CD8-positive, alpha-beta memory T cell (primary cell): ENCODE data around the gene HOXD11. TPM values are rescaled to one million over a fixed set of nuclear protein-coding genes. Genes with fewer than 3 reads are reported as not detected.

Experiments used
- CTCF ChIA-PET: fragments of 350-600 bp; sonication (Branson Sonifier 250); formaldehyde crosslinking; loops from one replicate; lab custom pipeline; 2021; ENCODE audit warnings: antibody characterized with exemption; lab: Charles Lee
- POLR2A ChIA-PET: fragments of 350-600 bp; sonication (Branson Sonifier 250); formaldehyde crosslinking; loops from one replicate; lab custom pipeline; 2021; ENCODE audit warnings: antibody characterized with exemption; lab: Charles Lee
- DNase-seq, 5 donors: peaks; one replicate each; pipeline versions ENCODE4 v3.0.0 to v3.0.0-alpha.2; 2020 to 2022; ENCODE audit warnings: mixed read lengths in 1 of 5
- H3K27ac ChIP-seq: one replicate; pipeline ENCODE4 v1.7.0; 2013; ENCODE audit warnings: low read depth, mild to moderate bottlenecking, low read length, moderate library complexity
- H3K27me3 ChIP-seq: 2 replicates; pipeline ENCODE4 v1.7.0; 2013; ENCODE audit warnings: low read length, mild to moderate bottlenecking; ENCODE audit not compliant: insufficient read depth, poor library complexity, severe bottlenecking
- H3K36me3 ChIP-seq: 2 replicates; pipeline ENCODE4 v1.7.0; 2013; ENCODE audit warnings: mild to moderate bottlenecking, low read length, moderate library complexity; ENCODE audit not compliant: insufficient read depth
- H3K4me1 ChIP-seq: 2 replicates; pipeline ENCODE4 v1.7.0; 2013; ENCODE audit warnings: mild to moderate bottlenecking, low read length, moderate library complexity; ENCODE audit not compliant: insufficient read depth
- H3K4me3 ChIP-seq: 2 replicates; pipeline ENCODE4 v1.7.0; 2013; ENCODE audit warnings: mild to moderate bottlenecking, low read length
- H3K9me3 ChIP-seq: 2 replicates; pipeline ENCODE4 v1.7.0; 2013; ENCODE audit warnings: mild to moderate bottlenecking, low read length
- H3K27ac Mint-ChIP-seq, 8 donors: one replicate each; pipeline ENCODE4 v1.8.0; 2020 to 2021; ENCODE audit warnings: mixed read lengths in 8 of 8, mild to moderate bottlenecking in 6 of 8, inconsistent platforms in 3 of 8, moderate library complexity in 3 of 8
- H3K27me3 Mint-ChIP-seq, 2 donors: one replicate each; pipeline ENCODE4 v1.8.0; 2020 to 2021; ENCODE audit warnings: mixed read lengths in 2 of 2, mild to moderate bottlenecking in 1 of 2, moderate library complexity in 1 of 2
- H3K36me3 Mint-ChIP-seq, 3 donors: one replicate each; pipeline ENCODE4 v1.8.0; 2020 to 2021; ENCODE audit warnings: mixed read lengths in 3 of 3, inconsistent platforms in 1 of 3, mild to moderate bottlenecking in 1 of 3
- H3K4me1 Mint-ChIP-seq, 3 donors: one replicate each; pipeline ENCODE4 v1.8.0; 2020 to 2021; ENCODE audit warnings: mixed read lengths in 3 of 3, inconsistent platforms in 1 of 3, mild to moderate bottlenecking in 1 of 3
- H3K4me3 Mint-ChIP-seq, 7 donors: one replicate each; pipeline ENCODE4 v1.8.0; 2020 to 2021; ENCODE audit warnings: mixed read lengths in 7 of 7, mild to moderate bottlenecking in 6 of 7, moderate library complexity in 4 of 7, inconsistent platforms in 2 of 7
- H3K9me3 Mint-ChIP-seq, 5 donors: one replicate each; pipeline ENCODE4 v1.8.0; 2020 to 2022; ENCODE audit warnings: mixed read lengths in 5 of 5, mild to moderate bottlenecking in 3 of 5, moderate library complexity in 2 of 5, inconsistent platforms in 1 of 5
- polyA plus RNA-seq: library from polyadenylated mRNA; unstranded; fragments of 300-500 nt; fragmentation: Illumina TruSeq; gene quantifications from one replicate; pipeline ENCODE4 v1.2.3, GENCODE V29; 2021
- total RNA-seq, 2 experiments: library from RNA; stranded (reverse); gene quantifications; one replicate each; pipeline ENCODE4 v1.2.3, GENCODE V29; 2021

HOXD11 gene
- total and polyA plus RNA-seq, 3 experiments from 2014 or later = not detected

DNA sequence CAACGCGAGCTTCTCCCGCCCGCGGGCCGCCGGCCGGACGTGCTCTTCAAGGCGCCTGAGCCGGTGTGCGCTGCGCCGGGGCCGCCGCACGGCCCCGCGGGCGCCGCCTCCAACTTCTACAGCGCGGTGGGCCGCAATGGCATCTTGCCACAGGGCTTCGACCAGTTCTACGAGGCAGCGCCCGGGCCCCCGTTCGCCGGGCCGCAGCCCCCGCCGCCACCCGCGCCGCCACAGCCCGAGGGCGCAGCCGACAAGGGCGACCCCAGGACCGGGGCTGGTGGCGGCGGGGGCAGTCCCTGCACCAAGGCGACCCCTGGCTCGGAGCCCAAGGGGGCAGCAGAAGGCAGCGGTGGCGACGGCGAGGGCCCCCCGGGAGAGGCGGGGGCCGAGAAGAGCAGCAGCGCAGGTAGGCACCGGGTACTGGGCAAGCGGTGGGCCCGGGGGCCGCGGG, 676 bp downstream of the HOXD11 start:
- no peak for DNase-seq
- Histone ChIP-seq H3K27ac (no peak overlapping the region), H3K9me3 (no peaks in the 10 kb centered on the region), H3K4me3 (no peak overlapping the region), H3K4me1 (no peaks in the 10 kb centered on the region), H3K27me3 (peaks cover 79% of the 10 kb centered on the region), H3K36me3 (no peaks in the 10 kb centered on the region)
- no peak overlapping the region for H3K27ac Mint-ChIP-seq
- peaks cover 0 to 31% (median 8%) of the 10 kb centered on the region in 5 donors for H3K9me3 Mint-ChIP-seq
- no peaks in the 10 kb centered on the region for H3K36me3 Mint-ChIP-seq
- H3K27me3 Mint-ChIP-seq = peaks cover 83 to 89% of the 10 kb centered on the region in 2 donors
- POLR2A ChIA-PET = no interaction called here
- CTCF ChIA-PET = no interaction called here
- peaks cover 18 to 31% (median 26%) of the 10 kb centered on the region in 3 donors for H3K4me1 Mint-ChIP-seq
- H3K4me3 Mint-ChIP-seq = peak overlapping the region in 1 of 7 donors; percentile 29

GRCh38 chr2:176109192-176109901, 2.3 kb downstream of the HOXD11 start:
- Histone ChIP-seq H3K4me1 (no peaks in the 10 kb centered on the region), H3K27me3 (peaks cover 81% of the 10 kb centered on the region), H3K36me3 (no peaks in the 10 kb centered on the region), H3K4me3 (no peak overlapping the region), H3K27ac (no peak overlapping the region), H3K9me3 (no peaks in the 10 kb centered on the region)
- no peaks in the 10 kb centered on the region for H3K36me3 Mint-ChIP-seq
- POLR2A ChIA-PET = no interaction called here
- CTCF ChIA-PET = interaction anchor here (1.5 to 2.1 kb wide), 2 partner anchors 18 to 24 kb away, joined by 4 to 9 read pairs; no protein-coding TSS in a partner anchor
- peaks cover 18 to 31% (median 26%) of the 10 kb centered on the region in 3 donors for H3K4me1 Mint-ChIP-seq
- H3K27me3 Mint-ChIP-seq = peaks cover 84 to 89% of the 10 kb centered on the region in 2 donors
- H3K4me3 Mint-ChIP-seq = peak overlapping the region in 4 of 7 donors; percentile 19 to 43 (median 34)
- no peak for DNase-seq
- peaks cover 0 to 33% (median 8%) of the 10 kb centered on the region in 5 donors for H3K9me3 Mint-ChIP-seq
- H3K27ac Mint-ChIP-seq = peak overlapping the region in 4 of 8 donors; percentile 22 to 84 (median 58)

DNA sequence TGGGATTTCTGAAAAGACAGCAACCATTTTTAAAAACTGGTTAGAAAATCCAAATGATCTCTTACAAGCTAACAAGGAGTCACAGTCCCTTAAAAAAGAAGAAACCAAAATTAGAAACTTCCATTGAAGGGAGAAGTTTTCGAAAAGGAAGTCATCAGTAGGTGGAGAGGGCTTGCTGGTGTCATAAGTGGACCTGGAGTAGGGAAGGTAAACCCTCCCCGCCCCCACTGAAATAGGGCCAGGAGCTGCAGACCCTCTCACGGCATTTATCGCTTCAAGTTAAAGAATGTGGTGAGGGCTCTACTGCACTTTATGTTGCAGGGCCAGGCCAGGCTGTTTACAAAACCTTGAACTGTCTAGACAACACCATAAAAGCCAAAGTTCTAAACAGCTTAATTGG, 2.9 kb downstream of the HOXD11 start:
- peaks cover 17 to 29% (median 26%) of the 10 kb centered on the region in 3 donors for H3K4me1 Mint-ChIP-seq
- peaks cover 81 to 89% of the 10 kb centered on the region in 2 donors for H3K27me3 Mint-ChIP-seq
- H3K9me3 ChIP-seq = no peaks in the 10 kb centered on the region
- H3K4me1 ChIP-seq = no peaks in the 10 kb centered on the region
- no peak for DNase-seq
- no peak overlapping the region for H3K4me3 ChIP-seq
- peaks cover 0 to 32% (median 8%) of the 10 kb centered on the region in 5 donors for H3K9me3 Mint-ChIP-seq
- no peak overlapping the region for H3K27ac ChIP-seq
- peaks cover 81% of the 10 kb centered on the region for H3K27me3 ChIP-seq
- peak overlapping the region in 2 of 8 donors; percentile 57 to 84 for H3K27ac Mint-ChIP-seq
- POLR2A ChIA-PET = no interaction called here
- no peaks in the 10 kb centered on the region for H3K36me3 ChIP-seq
- H3K4me3 Mint-ChIP-seq = peak overlapping the region in 2 of 7 donors; percentile 12 to 29
- H3K36me3 Mint-ChIP-seq = no peaks in the 10 kb centered on the region
- CTCF ChIA-PET = interaction anchor here (0.9 to 2.1 kb wide), 4 partner anchors 12 to 444 kb away, joined by 3 to 9 read pairs (median 4); no protein-coding TSS in a partner anchor

- H3K4me3 ChIP-seq = no peak overlapping the region
- H3K27me3 ChIP-seq = peaks cover 81% of the 10 kb centered on the region
- H3K4me1 Mint-ChIP-seq = peaks cover 16 to 26% (median 24%) of the 10 kb centered on the region in 3 donors
- H3K4me3 Mint-ChIP-seq = peak overlapping the region in 1 of 7 donors; percentile 29
- no peaks in the 10 kb centered on the region for H3K9me3 ChIP-seq
- CTCF ChIA-PET = interaction anchor here (0.9 to 2.1 kb wide), 6 partner anchors 8 to 443 kb away, joined by 3 to 9 read pairs (median 4); no protein-coding TSS in a partner anchor
- no peaks in the 10 kb centered on the region for H3K4me1 ChIP-seq
- peaks cover 84 to 87% of the 10 kb centered on the region in 2 donors for H3K27me3 Mint-ChIP-seq
- H3K9me3 Mint-ChIP-seq = peaks cover 0 to 31% (median 8%) of the 10 kb centered on the region in 5 donors
- no peak for DNase-seq
- no peaks in the 10 kb centered on the region for H3K36me3 Mint-ChIP-seq
- POLR2A ChIA-PET = no interaction called here
- no peak overlapping the region for H3K27ac ChIP-seq
- no peaks in the 10 kb centered on the region for H3K36me3 ChIP-seq
- peak overlapping the region in 2 of 8 donors; percentile 34 to 84 for H3K27ac Mint-ChIP-seq
Observed at GRCh38 chr2:176110415-176111308, 3.6 kb downstream of the HOXD11 start.

DNA sequence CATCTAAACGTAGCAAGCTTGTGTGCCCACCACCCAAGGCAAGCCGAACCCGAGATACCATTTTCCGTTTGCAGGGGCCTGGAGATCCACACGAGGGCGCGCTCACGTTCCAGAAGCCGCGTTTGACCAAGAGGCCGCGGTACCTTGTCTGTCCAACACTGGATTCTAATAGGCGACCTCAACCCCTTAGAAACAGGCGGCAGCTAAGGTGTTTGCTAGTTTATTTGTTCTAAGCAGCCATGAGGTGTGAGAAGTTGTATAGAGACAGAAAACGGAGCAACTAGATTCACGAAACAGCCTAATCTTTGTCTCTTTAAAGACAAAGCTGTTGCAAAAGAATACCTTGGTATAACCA, 4.2 kb downstream of the HOXD11 start:
- H3K9me3 Mint-ChIP-seq = peaks cover 0 to 28% (median 8%) of the 10 kb centered on the region in 5 donors
- Histone ChIP-seq H3K9me3 (no peaks in the 10 kb centered on the region), H3K4me3 (no peak overlapping the region), H3K36me3 (no peaks in the 10 kb centered on the region), H3K27ac (no peak overlapping the region), H3K27me3 (peaks cover 81% of the 10 kb centered on the region), H3K4me1 (no peaks in the 10 kb centered on the region)
- no peak for DNase-seq
- ChIA-PET CTCF (interaction anchor here (1.0 to 2.1 kb wide), 4 partner anchors 9 to 19 kb away, joined by 3 to 9 read pairs (median 4); no protein-coding TSS in a partner anchor), POLR2A (no interaction called here)
- peaks cover 11 to 21% (median 18%) of the 10 kb centered on the region in 3 donors for H3K4me1 Mint-ChIP-seq
- peaks cover 83 to 86% of the 10 kb centered on the region in 2 donors for H3K27me3 Mint-ChIP-seq
- peak overlapping the region in 2 of 8 donors; percentile 26 to 84 for H3K27ac Mint-ChIP-seq
- H3K4me3 Mint-ChIP-seq = peak overlapping the region in 1 of 7 donors; percentile 29
- H3K36me3 Mint-ChIP-seq = no peaks in the 10 kb centered on the region

GRCh38 chr2:176111846-176112374, 4.8 kb downstream of the HOXD11 start:
- peaks cover 83% of the 10 kb centered on the region for H3K27me3 ChIP-seq
- H3K36me3 Mint-ChIP-seq = no peaks in the 10 kb centered on the region

More at GRCh38 chr2:176111846-176112374, 4.8 kb downstream of the HOXD11 start:
- no peak overlapping the region for H3K4me3 ChIP-seq
- ChIA-PET CTCF (interaction anchor here (1.0 to 1.7 kb wide), 3 partner anchors 14 to 19 kb away, joined by 3 to 4 read pairs (median 3); no protein-coding TSS in a partner anchor), POLR2A (no interaction called here)
- no peaks in the 10 kb centered on the region for H3K36me3 ChIP-seq
- H3K4me1 ChIP-seq = no peaks in the 10 kb centered on the region
- H3K9me3 Mint-ChIP-seq = peaks cover 0 to 28% (median 8%) of the 10 kb centered on the region in 5 donors
- no peaks in the 10 kb centered on the region for H3K9me3 ChIP-seq
- no peak overlapping the region for H3K27ac ChIP-seq
- H3K27ac Mint-ChIP-seq = peak overlapping the region in 4 of 8 donors; percentile 7 to 84 (median 60)
- H3K27me3 Mint-ChIP-seq = peaks cover 87 to 89% of the 10 kb centered on the region in 2 donors
- H3K4me1 Mint-ChIP-seq = peaks cover 9 to 19% (median 15%) of the 10 kb centered on the region in 3 donors
- peak overlapping the region in 2 of 7 donors; percentile 8 to 27 for H3K4me3 Mint-ChIP-seq
- DNase-seq = no peak
